Thymus (tissue), 11 donors: ENCODE measurements around the gene LCE7A. TPM values are rescaled to one million over a fixed set of nuclear protein-coding genes. Genes with fewer than 3 reads are reported as not detected.

Experiments
- DNase-seq, 9 donors: peaks; one replicate each; pipeline ENCODE4 v3.0.0-alpha.2; 2013; ENCODE audit warnings: low spot score in 9 of 9, low read depth in 6 of 9, missing footprints in 1 of 9
- H3K27ac ChIP-seq, 2 donors: one replicate each; pipeline ENCODE4 v1.5.1; 2013; ENCODE audit warnings: control low read depth in 1 of 2, low read depth in 1 of 2, low read length in 1 of 2, mild to moderate bottlenecking in 1 of 2, moderate library complexity in 1 of 2
- H3K27me3 ChIP-seq, 2 donors: one replicate each; pipeline ENCODE4 v1.5.1; 2013; ENCODE audit warnings: low read length in 1 of 2; ENCODE audit not compliant: control insufficient read depth in 2 of 2, insufficient read depth in 1 of 2
- H3K36me3 ChIP-seq, 2 donors: one replicate each; pipeline ENCODE4 v1.5.1; 2013; ENCODE audit warnings: low read length in 1 of 2, mild to moderate bottlenecking in 1 of 2, moderate library complexity in 1 of 2; ENCODE audit not compliant: control insufficient read depth in 2 of 2, insufficient read depth in 2 of 2
- H3K4me1 ChIP-seq, 2 donors: one replicate each; pipeline ENCODE4 v1.5.1; 2013; ENCODE audit warnings: low read length in 2 of 2; ENCODE audit not compliant: control insufficient read depth in 2 of 2, insufficient read depth in 2 of 2
- H3K4me3 ChIP-seq, 2 donors: one replicate each; pipeline ENCODE4 v1.5.1; 2013; ENCODE audit warnings: low read length in 2 of 2, control low read depth in 1 of 2, mild to moderate bottlenecking in 1 of 2
- H3K9me3 ChIP-seq, 2 donors: one replicate each; pipeline ENCODE4 v1.5.1; 2013; ENCODE audit warnings: low read length in 1 of 2, mild to moderate bottlenecking in 1 of 2; ENCODE audit not compliant: control insufficient read depth in 2 of 2, insufficient read depth in 1 of 2
- WGBS: extraction: QIAGEN DNeasy Blood & Tissue Kit; methylation state at CpG from one replicate; pipeline ENCODE4 v1.1.7; 2013; 5-methylcytosine and 5-hydroxymethylcytosine counted together
- polyA plus RNA-seq: library from polyadenylated mRNA; stranded (reverse); fragments of 200-250 nt; gene quantifications from one replicate; pipeline ENCODE4 v1.2.3, GENCODE V29; 2013
- total RNA-seq: library from RNA; stranded (reverse); fragments of 120-200 nt; gene quantifications from one replicate; pipeline ENCODE4 v1.2.4, GENCODE V29; 2013
- donor health status: healthy.

Gene LCE7A
- total and polyA plus RNA-seq, 2 donors = 0.32 TPM; not detected in 1

DNA sequence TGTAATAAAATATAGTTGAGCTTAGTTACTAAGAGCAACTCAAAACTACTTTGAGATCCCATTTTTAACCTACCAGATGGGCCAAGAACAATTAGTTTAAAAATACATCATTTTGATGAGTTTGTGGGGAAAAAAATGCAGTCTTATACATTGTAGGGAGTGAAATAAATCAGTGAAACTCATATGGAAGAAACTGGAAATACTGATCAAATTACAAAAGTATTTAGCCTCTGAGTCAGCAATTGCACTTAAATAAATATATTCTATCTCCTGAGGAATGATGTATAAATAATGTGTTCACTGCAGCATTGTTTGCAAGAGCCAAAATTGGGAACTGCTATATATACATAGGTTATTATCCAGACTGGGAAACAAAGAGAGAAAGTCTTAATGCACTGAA is 13.7 kb downstream of the LCE7A start:
- DNase-seq = no peak
- no peak overlapping the region for H3K27ac ChIP-seq

DNA sequence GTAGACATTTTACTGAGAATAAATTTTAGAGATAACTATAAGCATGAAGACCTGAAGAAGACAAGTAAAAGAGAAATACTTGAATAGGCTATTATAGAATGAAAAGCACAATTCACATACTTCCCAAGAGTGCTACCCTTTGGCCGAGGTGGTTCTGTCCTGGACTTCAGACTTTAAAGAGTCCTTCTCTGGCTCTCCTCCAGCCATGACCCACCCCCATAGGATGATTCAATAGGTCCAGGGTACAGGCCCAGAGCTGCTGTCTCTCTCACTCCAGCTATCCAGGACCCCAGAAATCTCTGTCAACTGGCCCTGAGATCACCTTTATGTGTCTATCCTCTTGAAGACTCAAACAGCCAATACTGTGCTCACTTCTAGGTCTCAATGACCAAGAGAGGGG is 17.0 kb downstream of the LCE7A start:
- no peak for DNase-seq
- Histone ChIP-seq H3K9me3 (no peaks in the 10 kb centered on the region), H3K4me3 (no peak overlapping the region), H3K36me3 (no peaks in the 10 kb centered on the region), H3K4me1 (no peaks in the 10 kb centered on the region), H3K27me3 (no peaks in the 10 kb centered on the region), H3K27ac (no peak overlapping the region)
- 93% methylated on average over 1 of the region's 1 CpG for WGBS

More for the DNA sequence above, 13.7 kb downstream of the LCE7A start:
- H3K4me3 ChIP-seq = no peak overlapping the region
- no peaks in the 10 kb centered on the region for H3K27me3 ChIP-seq
- H3K36me3 ChIP-seq = no peaks in the 10 kb centered on the region
- no peaks in the 10 kb centered on the region for H3K9me3 ChIP-seq
- H3K4me1 ChIP-seq = no peaks in the 10 kb centered on the region

DNA sequence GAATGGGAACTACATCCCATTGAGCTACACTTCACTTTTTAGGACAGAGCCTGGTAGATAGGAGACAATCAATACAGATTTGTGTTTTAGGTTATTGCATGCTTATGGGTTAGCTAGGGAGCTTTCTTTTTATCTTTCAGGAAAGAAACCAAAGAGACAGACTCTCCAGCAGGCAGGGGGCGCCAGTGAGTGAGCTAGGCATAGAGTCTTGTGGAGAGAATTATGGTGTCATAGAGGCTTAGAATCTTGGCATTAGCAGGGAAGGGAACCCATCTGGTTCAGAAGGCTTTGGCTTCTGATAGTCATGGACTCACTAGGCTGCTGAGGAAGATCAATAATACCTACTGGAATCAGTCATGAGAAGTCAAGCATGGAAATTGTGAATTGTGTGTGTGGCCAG is 18.2 kb downstream of the LCE7A start, which contains the start of gene SMCP:
SMCP (plus strand) TSS at position 281 of the 400 bp plus-strand sequence. CDS start 6,101 bp downstream, outside the sequence.
- Histone ChIP-seq H3K4me1 (no peaks in the 10 kb centered on the region), H3K27me3 (no peaks in the 10 kb centered on the region), H3K9me3 (no peaks in the 10 kb centered on the region), H3K36me3 (no peaks in the 10 kb centered on the region), H3K27ac (no peak within 1 kb of the TSS), H3K4me3 (no peak within 1 kb of the TSS)
- WGBS = 10% methylated on average over 1 of the region's 1 CpG
- no peak for DNase-seq

DNA sequence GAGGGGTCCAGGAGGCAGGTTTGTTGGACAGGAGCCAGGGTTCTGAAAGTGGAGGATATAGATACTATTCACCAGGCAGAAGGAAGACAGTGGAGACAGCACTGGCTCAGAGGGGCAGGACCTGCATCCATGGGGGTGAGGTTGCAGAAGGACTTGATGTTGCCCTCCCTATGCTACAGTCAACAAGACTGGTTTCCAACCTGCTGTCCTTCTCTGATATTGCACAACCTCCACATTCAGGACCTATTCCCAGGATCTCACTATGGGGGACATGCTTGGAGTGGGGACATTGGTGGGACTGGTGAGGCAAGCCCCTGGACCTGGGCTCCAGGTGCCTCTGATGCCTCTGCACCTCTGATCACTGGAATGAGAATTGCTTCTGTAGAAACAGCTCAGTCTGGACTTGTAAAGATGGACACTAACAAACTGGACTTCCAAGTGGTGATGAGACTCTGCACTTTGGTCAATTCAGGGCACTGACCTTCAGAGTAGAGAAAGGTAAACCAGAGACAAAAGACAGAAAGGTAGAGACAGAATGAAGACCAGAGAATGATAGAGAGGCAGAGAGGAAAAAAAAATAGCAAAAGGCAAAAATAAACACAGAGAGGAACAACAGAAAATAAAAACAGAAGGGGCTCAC is 19.9 kb downstream of the LCE7A start:
- Histone ChIP-seq H3K36me3 (no peaks in the 10 kb centered on the region), H3K4me3 (no peak overlapping the region), H3K27me3 (no peaks in the 10 kb centered on the region), H3K27ac (no peak overlapping the region), H3K9me3 (no peaks in the 10 kb centered on the region), H3K4me1 (no peaks in the 10 kb centered on the region)
- no peak for DNase-seq

DNA sequence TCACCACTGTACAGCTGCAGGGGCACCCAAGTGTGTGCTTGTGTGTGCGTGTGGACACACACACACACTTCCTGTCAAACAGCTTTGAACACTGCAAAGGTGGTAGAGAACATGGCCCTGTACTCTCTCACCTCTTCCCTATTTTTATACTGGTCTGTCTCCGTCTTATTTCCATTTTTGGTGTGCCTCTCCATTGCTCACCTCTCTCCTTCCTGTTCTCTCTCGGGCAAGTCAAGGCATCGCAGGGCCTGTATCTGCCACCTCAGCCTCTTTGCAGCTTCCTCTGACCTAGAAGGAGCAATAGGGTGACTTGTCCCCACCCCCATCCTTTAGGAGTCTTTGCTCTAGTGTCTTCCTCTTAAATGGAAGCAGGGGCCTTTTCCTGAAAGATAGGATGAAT is 20.5 kb downstream of the LCE7A start:
- H3K27ac ChIP-seq = no peak overlapping the region
- WGBS = 76% methylated on average over 4 of the region's 4 CpGs
- no peak for DNase-seq
- no peaks in the 10 kb centered on the region for H3K27me3 ChIP-seq
- no peaks in the 10 kb centered on the region for H3K9me3 ChIP-seq
- H3K4me3 ChIP-seq = no peak overlapping the region
- no peaks in the 10 kb centered on the region for H3K36me3 ChIP-seq
- no peaks in the 10 kb centered on the region for H3K4me1 ChIP-seq

DNA sequence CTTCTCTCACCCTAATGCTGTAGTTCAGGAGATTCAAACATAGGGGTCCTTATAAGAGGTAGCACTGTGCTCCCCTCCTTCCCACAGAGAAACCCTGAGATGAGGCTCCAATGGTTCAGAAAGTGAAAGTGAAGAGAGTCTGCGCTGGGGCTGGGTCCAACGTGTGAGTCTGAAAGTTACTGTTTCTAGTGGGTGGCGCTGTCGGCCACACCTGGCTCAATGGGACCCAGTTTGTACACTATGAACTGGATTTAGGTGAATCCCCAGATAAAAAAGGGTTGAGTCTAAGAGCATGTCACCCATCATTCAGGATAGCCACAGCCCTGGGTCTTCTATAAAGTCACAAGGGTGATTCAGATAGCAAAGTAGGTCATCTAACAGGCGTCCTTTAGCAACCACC is 21.1 kb downstream of the LCE7A start:
- Histone ChIP-seq H3K4me3 (no peak overlapping the region), H3K9me3 (no peaks in the 10 kb centered on the region), H3K4me1 (no peaks in the 10 kb centered on the region), H3K27ac (no peak overlapping the region), H3K27me3 (no peaks in the 10 kb centered on the region), H3K36me3 (no peaks in the 10 kb centered on the region)
- DNase-seq = no peak
- WGBS = 77% methylated on average over 5 of the region's 5 CpGs

DNA sequence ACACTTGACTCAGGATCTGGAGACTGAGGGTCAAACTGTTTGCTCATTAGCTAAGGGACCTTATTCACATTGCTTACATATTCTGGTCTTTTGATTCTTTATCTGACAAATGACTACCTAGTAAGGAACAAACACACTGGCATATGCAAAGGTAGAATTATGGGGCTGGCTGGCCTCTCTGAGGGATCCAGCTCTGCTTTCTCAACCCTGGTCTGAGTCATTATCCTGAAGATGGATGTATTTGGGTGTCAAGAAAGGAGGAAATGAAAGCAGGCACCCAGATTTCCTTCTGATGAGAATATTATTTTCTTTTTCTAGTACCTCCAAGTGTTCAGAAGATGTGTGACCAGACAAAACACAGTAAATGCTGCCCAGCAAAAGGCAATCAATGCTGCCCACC is 24.3 kb downstream of the LCE7A start:
- Histone ChIP-seq H3K9me3 (no peaks in the 10 kb centered on the region), H3K4me1 (no peaks in the 10 kb centered on the region), H3K4me3 (no peak overlapping the region), H3K27ac (no peak overlapping the region), H3K27me3 (no peaks in the 10 kb centered on the region), H3K36me3 (no peaks in the 10 kb centered on the region)
- DNase-seq = no peak

DNA sequence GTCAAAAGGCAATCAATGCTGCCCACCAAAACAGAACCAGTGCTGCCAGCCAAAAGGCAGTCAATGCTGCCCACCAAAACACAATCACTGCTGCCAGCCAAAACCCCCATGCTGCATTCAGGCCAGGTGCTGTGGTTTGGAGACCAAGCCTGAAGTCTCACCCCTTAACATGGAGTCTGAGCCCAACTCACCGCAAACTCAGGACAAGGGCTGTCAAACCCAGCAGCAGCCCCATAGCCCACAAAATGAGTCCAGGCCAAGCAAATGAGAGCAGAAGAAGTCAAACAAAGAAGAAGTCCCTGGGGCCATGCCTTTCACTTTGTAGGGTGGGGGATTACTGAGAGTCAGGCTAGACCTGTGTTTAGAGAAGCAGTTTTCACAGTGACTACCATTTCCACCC is 24.7 kb downstream of the LCE7A start:
- H3K36me3 ChIP-seq = no peaks in the 10 kb centered on the region
- no peak overlapping the region for H3K27ac ChIP-seq
- no peaks in the 10 kb centered on the region for H3K4me1 ChIP-seq
- no peak for DNase-seq
- H3K27me3 ChIP-seq = no peaks in the 10 kb centered on the region
- WGBS = 97% methylated on average over 1 of the region's 1 CpG
- no peaks in the 10 kb centered on the region for H3K9me3 ChIP-seq
- no peak overlapping the region for H3K4me3 ChIP-seq

DNA sequence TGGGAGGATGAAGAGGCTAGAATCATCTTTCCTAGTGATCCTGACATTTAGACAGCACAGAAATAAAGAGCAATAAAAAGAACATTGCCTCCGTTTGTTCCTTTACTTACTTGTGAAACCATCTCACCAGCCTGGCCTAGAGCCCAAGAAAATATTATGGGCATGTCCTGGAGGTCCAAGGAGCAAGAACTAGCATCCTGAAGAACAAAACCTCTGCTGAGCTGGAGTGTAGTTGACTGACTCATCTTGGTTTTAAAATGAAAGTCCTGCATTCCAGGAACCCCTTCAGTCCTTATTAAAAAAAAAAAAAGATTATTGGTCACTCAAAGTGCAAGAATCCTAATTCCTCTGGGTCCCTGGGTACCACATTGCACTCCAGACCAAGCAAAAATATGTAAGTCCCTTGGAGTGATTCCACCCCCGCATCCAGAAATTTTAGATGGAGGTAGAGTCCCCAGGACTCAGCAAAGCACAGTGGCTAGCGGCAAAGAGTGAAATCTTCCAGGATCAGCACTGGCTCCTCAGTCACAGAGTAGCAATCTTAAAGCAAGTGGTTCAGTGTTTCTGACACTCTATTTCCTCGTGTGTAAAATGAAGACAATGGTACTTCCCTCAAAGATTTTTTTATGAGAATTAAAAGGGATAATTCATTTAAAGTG is 25.3 kb downstream of the LCE7A start:
- Histone ChIP-seq H3K4me3 (no peak overlapping the region), H3K4me1 (no peaks in the 10 kb centered on the region), H3K36me3 (no peaks in the 10 kb centered on the region), H3K9me3 (no peaks in the 10 kb centered on the region), H3K27me3 (no peaks in the 10 kb centered on the region), H3K27ac (no peak overlapping the region)
- no peak for DNase-seq
- 84% methylated on average over 4 of the region's 4 CpGs for WGBS
